ENCODE measurements around the gene ST8SIA5.

The ST8SIA5 gene

DNA sequence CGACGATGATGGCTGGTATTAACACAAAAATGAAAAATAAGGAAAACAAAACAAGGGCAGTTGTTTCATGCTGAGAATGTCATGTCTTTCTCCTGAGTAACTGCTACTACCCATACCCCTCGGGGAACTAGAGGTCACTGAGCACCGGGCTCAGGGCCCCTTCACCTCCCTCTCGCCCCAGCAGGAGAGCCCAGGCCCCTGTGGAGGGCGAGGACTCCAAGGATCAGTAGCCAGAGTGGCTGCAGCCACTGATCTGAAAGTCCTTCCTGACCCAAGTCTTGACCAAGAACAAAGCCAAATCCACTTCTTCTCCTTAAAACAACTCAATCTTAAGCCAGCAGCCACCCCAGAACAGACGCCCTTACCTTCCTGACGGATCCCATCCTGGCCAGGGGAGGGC, 25.5 kb downstream of the ST8SIA5 start:
- TF ChIP-seq, protein P1, sequence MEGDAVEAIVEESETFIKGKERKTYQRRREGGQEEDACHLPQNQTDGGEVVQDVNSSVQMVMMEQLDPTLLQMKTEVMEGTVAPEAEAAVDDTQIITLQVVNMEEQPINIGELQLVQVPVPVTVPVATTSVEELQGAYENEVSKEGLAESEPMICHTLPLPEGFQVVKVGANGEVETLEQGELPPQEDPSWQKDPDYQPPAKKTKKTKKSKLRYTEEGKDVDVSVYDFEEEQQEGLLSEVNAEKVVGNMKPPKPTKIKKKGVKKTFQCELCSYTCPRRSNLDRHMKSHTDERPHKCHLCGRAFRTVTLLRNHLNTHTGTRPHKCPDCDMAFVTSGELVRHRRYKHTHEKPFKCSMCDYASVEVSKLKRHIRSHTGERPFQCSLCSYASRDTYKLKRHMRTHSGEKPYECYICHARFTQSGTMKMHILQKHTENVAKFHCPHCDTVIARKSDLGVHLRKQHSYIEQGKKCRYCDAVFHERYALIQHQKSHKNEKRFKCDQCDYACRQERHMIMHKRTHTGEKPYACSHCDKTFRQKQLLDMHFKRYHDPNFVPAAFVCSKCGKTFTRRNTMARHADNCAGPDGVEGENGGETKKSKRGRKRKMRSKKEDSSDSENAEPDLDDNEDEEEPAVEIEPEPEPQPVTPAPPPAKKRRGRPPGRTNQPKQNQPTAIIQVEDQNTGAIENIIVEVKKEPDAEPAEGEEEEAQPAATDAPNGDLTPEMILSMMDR (IDR thresholded peaks at IDR 0.05; ENCODE audit: borderline replicate concordance, extremely low read depth, low read length, poor library complexity, severe bottlenecking), result no peak
- TF ChIP-seq EZH2 (IDR thresholded peaks at IDR 0.05; ENCODE audit: borderline replicate concordance, low read depth, low read length, severe bottlenecking), result no peak
- H2AFZ ChIP-seq (ENCODE audit: low read depth, low read length), result no peak overlapping the region
- no peak for DNase-seq

GRCh38 chr18:46728219-46728930, 28.5 kb downstream of the ST8SIA5 start:
- Histone ChIP-seq H3K27me3 (ENCODE audit: insufficient read depth, low read length, poor library complexity) (no peaks in the 10 kb centered on the region), H3K4me1 (ENCODE audit: insufficient read depth, low read length) (no peaks in the 10 kb centered on the region), H3K9me3 (ENCODE audit: insufficient read depth, low read length, severe bottlenecking) (peaks cover 27% of the 10 kb centered on the region), H3K4me3 (ENCODE audit: low read depth in 1 of 2, low read length in 2 of 2) (no peak overlapping the region), H3K27ac (ENCODE audit: low read length) (no peak overlapping the region), H2AFZ (ENCODE audit: low read depth, low read length) (no peak overlapping the region), H3K79me2 (ENCODE audit: insufficient read depth, low read length) (no peaks in the 10 kb centered on the region), H3K9ac (ENCODE audit: low read depth, low read length) (no peak overlapping the region), H3K36me3 (ENCODE audit: insufficient read depth, low read length) (no peaks in the 10 kb centered on the region), H4K20me1 (ENCODE audit: insufficient read depth, low read length) (no peaks in the 10 kb centered on the region), H3K4me2 (ENCODE audit: insufficient read depth, low read length) (no peak overlapping the region)
- no peak for ATAC-seq (ENCODE audit: insufficient read depth, low read depth)
- no peak for DNase-seq
- TF ChIP-seq, protein P1 (IDR thresholded peaks at IDR 0.05; ENCODE audit: borderline replicate concordance, extremely low read depth, low read length, poor library complexity, severe bottlenecking), result no peak
- no peak for TF ChIP-seq EZH2 (IDR thresholded peaks at IDR 0.05; ENCODE audit: borderline replicate concordance, low read depth, low read length, severe bottlenecking)

More for the DNA sequence above, 25.5 kb downstream of the ST8SIA5 start:
- Histone ChIP-seq H3K36me3 (ENCODE audit: insufficient read depth, low read length) (no peaks in the 10 kb centered on the region), H3K4me1 (ENCODE audit: insufficient read depth, low read length) (no peaks in the 10 kb centered on the region), H3K79me2 (ENCODE audit: insufficient read depth, low read length) (no peaks in the 10 kb centered on the region), H4K20me1 (ENCODE audit: insufficient read depth, low read length) (no peaks in the 10 kb centered on the region), H3K9ac (ENCODE audit: low read depth, low read length) (no peak overlapping the region), H3K27me3 (ENCODE audit: insufficient read depth, low read length, poor library complexity) (no peaks in the 10 kb centered on the region), H3K4me2 (ENCODE audit: insufficient read depth, low read length) (no peak overlapping the region), H3K27ac (ENCODE audit: low read length) (no peak overlapping the region), H3K9me3 (ENCODE audit: insufficient read depth, low read length, severe bottlenecking) (peaks cover 27% of the 10 kb centered on the region), H3K4me3 (ENCODE audit: low read depth in 1 of 2, low read length in 2 of 2) (no peak overlapping the region)
- ATAC-seq (ENCODE audit: insufficient read depth, low read depth), result no peak

DNA sequence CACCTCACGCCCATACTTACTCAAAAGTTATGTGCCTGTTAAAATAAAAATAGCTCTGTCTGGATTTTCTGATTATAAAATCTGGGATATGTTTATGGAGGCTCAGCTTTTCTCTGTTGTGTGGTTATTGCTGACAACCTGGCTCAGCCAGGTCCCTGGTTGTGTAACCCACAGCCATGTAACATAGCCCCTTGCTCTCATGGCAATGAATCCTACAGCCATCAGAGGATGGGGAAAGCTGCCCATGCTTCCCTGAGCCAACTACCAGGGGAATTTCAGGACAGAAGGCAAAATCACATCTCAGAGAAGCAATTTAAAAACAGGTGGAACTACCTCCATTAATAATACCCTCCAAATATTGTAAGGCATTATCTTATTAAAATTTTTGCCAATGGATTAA, 29.7 kb downstream of the ST8SIA5 start:
- Histone ChIP-seq H3K9me3 (ENCODE audit: insufficient read depth, low read length, severe bottlenecking) (peaks cover 27% of the 10 kb centered on the region), H3K4me2 (ENCODE audit: insufficient read depth, low read length) (no peak overlapping the region), H2AFZ (ENCODE audit: low read depth, low read length) (no peak overlapping the region), H3K27me3 (ENCODE audit: insufficient read depth, low read length, poor library complexity) (no peaks in the 10 kb centered on the region), H3K27ac (ENCODE audit: low read length) (no peak overlapping the region), H3K4me3 (ENCODE audit: low read depth in 1 of 2, low read length in 2 of 2) (no peak overlapping the region), H3K36me3 (ENCODE audit: insufficient read depth, low read length) (no peaks in the 10 kb centered on the region), H3K4me1 (ENCODE audit: insufficient read depth, low read length) (no peaks in the 10 kb centered on the region), H4K20me1 (ENCODE audit: insufficient read depth, low read length) (no peaks in the 10 kb centered on the region), H3K9ac (ENCODE audit: low read depth, low read length) (no peak overlapping the region), H3K79me2 (ENCODE audit: insufficient read depth, low read length) (no peaks in the 10 kb centered on the region)
- DNase-seq (no peak), ATAC-seq (ENCODE audit: insufficient read depth, low read depth) (no peak)
- TF ChIP-seq EZH2 (IDR thresholded peaks at IDR 0.05; ENCODE audit: borderline replicate concordance, low read depth, low read length, severe bottlenecking), result no peak
- TF ChIP-seq, protein P1 (IDR thresholded peaks at IDR 0.05; ENCODE audit: borderline replicate concordance, extremely low read depth, low read length, poor library complexity, severe bottlenecking), result no peak
